Fibroblast of upper back skin (primary cell): ENCODE data around the gene SNN.

Source experiments
- DNase-seq: peaks from one replicate; pipeline ENCODE4 v3.0.0-alpha.2; 2013

SNN gene

GRCh38 chr16:11681976-11682654 is 13.9 kb downstream of the SNN start:
- DNase-seq: no peak

- DNase-seq: peak; percentile 89
Measured at GRCh38 chr16:11682655-11683096, 14.4 kb downstream of the SNN start.

GRCh38 chr16:11683145-11683544 is 14.9 kb downstream of the SNN start:
- no peak for DNase-seq

- DNase-seq: no peak
Measured at GRCh38 chr16:11684231-11685025, 16.2 kb downstream of the SNN start.

- DNase-seq: no peak
Measured at GRCh38 chr16:11685844-11686618, 17.8 kb downstream of the SNN start.

- DNase-seq: no peak
Measured at GRCh38 chr16:11686713-11687380, 18.6 kb downstream of the SNN start.

- DNase-seq: no peak
Measured at GRCh38 chr16:11687601-11688519, 19.6 kb downstream of the SNN start.

- DNase-seq: no peak
Measured at GRCh38 chr16:11688520-11688886, 20.2 kb downstream of the SNN start.

GRCh38 chr16:11689031-11689840 is 21.0 kb downstream of the SNN start:
- DNase-seq: no peak

GRCh38 chr16:11691235-11691634 is 23.0 kb downstream of the SNN start:
- DNase-seq: no peak

- DNase-seq: no peak
Measured at GRCh38 chr16:11691771-11692170, 23.5 kb downstream of the SNN start.

- no peak for DNase-seq
Measured at GRCh38 chr16:11692171-11692570, 23.9 kb downstream of the SNN start.

- DNase-seq: no peak
Measured at GRCh38 chr16:11692651-11693050, 24.4 kb downstream of the SNN start.

- no peak for DNase-seq
Measured at GRCh38 chr16:11696266-11697012, 28.2 kb downstream of the SNN start.

GRCh38 chr16:11697319-11697718 is 29.1 kb downstream of the SNN start:
- DNase-seq: no peak

- no peak for DNase-seq
Measured at GRCh38 chr16:11698271-11698689, 30.0 kb downstream of the SNN start.

- DNase-seq: no peak
Measured at GRCh38 chr16:11699234-11699894, 31.1 kb downstream of the SNN start.

- no peak for DNase-seq
Measured at GRCh38 chr16:11700264-11701029, 32.2 kb downstream of the SNN start.
